Measurements from ENCODE around the gene NHLRC2. TPM values are rescaled to one million over a fixed set of nuclear protein-coding genes. Genes with fewer than 3 reads are reported as not detected.

NHLRC2 gene
- total RNA-seq, 1 donor from 2014 or later: 47.6 TPM

DNA sequence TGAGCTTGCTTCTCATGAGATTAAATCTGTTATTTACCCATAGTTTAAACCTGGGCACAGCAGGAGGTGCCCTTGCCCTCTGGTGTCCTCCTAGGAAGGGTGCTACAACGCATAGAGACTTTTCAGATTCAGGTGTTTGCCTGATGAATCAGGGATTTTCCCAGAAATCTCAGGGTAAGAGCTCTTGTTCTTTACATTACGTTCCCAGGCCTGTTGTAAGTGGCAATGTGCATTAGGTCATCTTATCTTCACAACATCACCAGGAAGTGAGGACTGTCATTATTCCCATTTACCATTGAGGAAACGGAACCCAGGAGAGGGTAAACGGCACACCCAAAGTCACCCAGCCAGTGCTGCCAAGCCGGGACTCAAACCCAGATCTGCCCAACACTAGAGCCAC, 73.0 kb downstream of the NHLRC2 start:
- Mint-ChIP-seq H3K4me3 (no peak overlapping the region), H3K27ac (no peak overlapping the region), H3K4me1 (peaks cover 17% of the 10 kb centered on the region), H3K36me3 (peaks cover 2% of the 10 kb centered on the region), H3K27me3 (ENCODE audit: insufficient read depth, low read depth) (no peaks in the 10 kb centered on the region), H3K9me3 (peaks cover 21% of the 10 kb centered on the region)
- Histone ChIP-seq H4K20me1 (ENCODE audit: low read depth) (no peaks in the 10 kb centered on the region), H3F3A (ENCODE audit: low read depth) (no peaks in the 10 kb centered on the region), H3K27me3 (no peaks in the 10 kb centered on the region), H3K4me3 (no peak overlapping the region), H3K4me1 (no peaks in the 10 kb centered on the region), H3K4me2 (no peak overlapping the region), H3K9ac (no peak overlapping the region), H3K9me3 (ENCODE audit: low read depth) (no peaks in the 10 kb centered on the region), H3K27ac (no peak overlapping the region), H3K36me3 (no peaks in the 10 kb centered on the region), H3K79me2 (ENCODE audit: low read depth) (no peaks in the 10 kb centered on the region), H2AFZ (replicated peaks) (no peak overlapping the region)
- DNase-seq (ENCODE audit: low spot score): no peak
- TF ChIP-seq, protein P1, sequence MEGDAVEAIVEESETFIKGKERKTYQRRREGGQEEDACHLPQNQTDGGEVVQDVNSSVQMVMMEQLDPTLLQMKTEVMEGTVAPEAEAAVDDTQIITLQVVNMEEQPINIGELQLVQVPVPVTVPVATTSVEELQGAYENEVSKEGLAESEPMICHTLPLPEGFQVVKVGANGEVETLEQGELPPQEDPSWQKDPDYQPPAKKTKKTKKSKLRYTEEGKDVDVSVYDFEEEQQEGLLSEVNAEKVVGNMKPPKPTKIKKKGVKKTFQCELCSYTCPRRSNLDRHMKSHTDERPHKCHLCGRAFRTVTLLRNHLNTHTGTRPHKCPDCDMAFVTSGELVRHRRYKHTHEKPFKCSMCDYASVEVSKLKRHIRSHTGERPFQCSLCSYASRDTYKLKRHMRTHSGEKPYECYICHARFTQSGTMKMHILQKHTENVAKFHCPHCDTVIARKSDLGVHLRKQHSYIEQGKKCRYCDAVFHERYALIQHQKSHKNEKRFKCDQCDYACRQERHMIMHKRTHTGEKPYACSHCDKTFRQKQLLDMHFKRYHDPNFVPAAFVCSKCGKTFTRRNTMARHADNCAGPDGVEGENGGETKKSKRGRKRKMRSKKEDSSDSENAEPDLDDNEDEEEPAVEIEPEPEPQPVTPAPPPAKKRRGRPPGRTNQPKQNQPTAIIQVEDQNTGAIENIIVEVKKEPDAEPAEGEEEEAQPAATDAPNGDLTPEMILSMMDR (IDR thresholded peaks at IDR 0.05): no peak
- TF ChIP-seq EZH2phosphoT487 (IDR thresholded peaks at IDR 0.05) (no peak), EZH2 (IDR thresholded peaks at IDR 0.05) (no peak)

DNA sequence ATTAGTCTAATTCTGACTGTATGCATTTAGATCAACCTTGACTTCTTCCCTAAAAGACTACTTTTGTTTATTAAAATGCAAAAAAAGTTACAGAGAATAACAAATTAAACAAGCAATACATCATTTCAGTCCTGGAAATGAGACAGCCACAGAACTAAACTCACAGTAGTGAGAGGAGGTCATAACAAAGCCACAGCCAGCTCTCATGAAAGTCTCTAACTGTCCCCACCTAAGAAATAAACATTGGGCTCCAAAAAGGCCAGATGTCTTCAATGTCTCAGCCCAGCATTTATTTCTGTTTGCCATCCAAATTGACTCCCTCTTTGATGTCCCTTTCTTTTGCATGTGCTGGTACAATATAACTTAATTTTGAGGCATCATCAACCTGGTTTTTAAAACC, 74.4 kb downstream of the NHLRC2 start:
- H3K27ac Mint-ChIP-seq: no peak overlapping the region

DNA sequence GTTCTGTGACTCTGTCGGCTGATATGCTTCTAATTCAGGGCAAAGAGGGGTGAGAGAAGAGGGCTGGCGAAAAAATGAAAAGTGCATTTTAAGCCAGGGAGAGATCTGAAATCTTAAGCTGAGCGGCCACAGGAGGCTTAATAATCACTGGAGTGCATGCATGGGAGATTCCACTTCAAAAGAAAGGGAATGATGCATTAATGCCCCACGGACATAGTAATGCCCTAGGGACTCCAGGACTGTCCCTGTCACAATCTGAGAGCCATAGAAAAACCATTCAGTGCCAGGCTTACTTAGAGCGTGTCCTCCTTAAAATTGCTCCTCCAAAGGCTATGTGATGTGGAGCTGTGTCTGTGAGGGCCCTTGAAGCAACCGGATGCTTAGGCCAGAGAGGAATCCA, 75.1 kb downstream of the NHLRC2 start:
- no peaks in the 10 kb centered on the region for H3K79me2 ChIP-seq (ENCODE audit: low read depth)
- no peak overlapping the region for H2AFZ ChIP-seq (replicated peaks)
- no peaks in the 10 kb centered on the region for H3K36me3 ChIP-seq
- H3K4me1 ChIP-seq: no peaks in the 10 kb centered on the region
- no peaks in the 10 kb centered on the region for H3K27me3 ChIP-seq
- H3F3A ChIP-seq (ENCODE audit: low read depth): no peaks in the 10 kb centered on the region
- Mint-ChIP-seq H3K9me3 (peaks cover 12% of the 10 kb centered on the region), H3K4me1 (peaks cover 17% of the 10 kb centered on the region), H3K27me3 (ENCODE audit: insufficient read depth, low read depth) (no peaks in the 10 kb centered on the region), H3K36me3 (no peaks in the 10 kb centered on the region), H3K27ac (no peak overlapping the region), H3K4me3 (no peak overlapping the region)
- no peak overlapping the region for H3K9ac ChIP-seq
- no peak overlapping the region for H3K4me3 ChIP-seq
- H3K4me2 ChIP-seq: no peak overlapping the region
- TF ChIP-seq EZH2phosphoT487 (IDR thresholded peaks at IDR 0.05) (no peak), EZH2 (IDR thresholded peaks at IDR 0.05) (no peak)
- TF ChIP-seq, protein P1 (IDR thresholded peaks at IDR 0.05): no peak
- H3K9me3 ChIP-seq (ENCODE audit: low read depth): no peaks in the 10 kb centered on the region
- no peak overlapping the region for H3K27ac ChIP-seq
- no peaks in the 10 kb centered on the region for H4K20me1 ChIP-seq (ENCODE audit: low read depth)
- DNase-seq (ENCODE audit: low spot score): no peak

More for the DNA sequence above, 74.4 kb downstream of the NHLRC2 start:
- Histone ChIP-seq H2AFZ (replicated peaks) (no peak overlapping the region), H3K9me3 (ENCODE audit: low read depth) (no peaks in the 10 kb centered on the region), H3K4me1 (no peaks in the 10 kb centered on the region), H3K27me3 (no peaks in the 10 kb centered on the region), H3K4me3 (no peak overlapping the region), H3K4me2 (no peak overlapping the region), H4K20me1 (ENCODE audit: low read depth) (no peaks in the 10 kb centered on the region), H3K9ac (no peak overlapping the region), H3K27ac (no peak overlapping the region), H3F3A (ENCODE audit: low read depth) (no peaks in the 10 kb centered on the region), H3K79me2 (ENCODE audit: low read depth) (no peaks in the 10 kb centered on the region), H3K36me3 (no peaks in the 10 kb centered on the region)
- no peaks in the 10 kb centered on the region for H3K27me3 Mint-ChIP-seq (ENCODE audit: insufficient read depth, low read depth)
- peaks cover 16% of the 10 kb centered on the region for H3K9me3 Mint-ChIP-seq
- H3K4me1 Mint-ChIP-seq: peaks cover 17% of the 10 kb centered on the region
- DNase-seq (ENCODE audit: low spot score): no peak
- H3K4me3 Mint-ChIP-seq: no peak overlapping the region
- no peaks in the 10 kb centered on the region for H3K36me3 Mint-ChIP-seq
- TF ChIP-seq EZH2 (IDR thresholded peaks at IDR 0.05): no peak
- TF ChIP-seq EZH2phosphoT487 (IDR thresholded peaks at IDR 0.05): no peak
- TF ChIP-seq, protein P1 (IDR thresholded peaks at IDR 0.05): no peak

Measured in neural progenitor cell (in vitro differentiated cells).